GM12892 (cell line): ENCODE data around the gene ITSN1.

Source experiments
- DNase-seq: peaks from one replicate; pipeline ENCODE4 v3.0.0; 2011; ENCODE audit not compliant: insufficient read length
- FAIRE-seq: peaks from 2 replicates; lab custom pipeline; 2011; peaks lifted over from hg19 to GRCh38; lab: Jason Lieb, UNC
- POLR2A ChIP-seq: IDR thresholded peaks from 2 replicates; pipeline ENCODE4 v1.6.1; 2011; ENCODE audit warnings: low read depth, low read length, control low read depth
- POLR2AphosphoS5 ChIP-seq: IDR thresholded peaks from 2 replicates; pipeline ENCODE4 v1.6.1; 2011; ENCODE audit warnings: low read depth, low read length, control low read depth
- TAF1 ChIP-seq: IDR thresholded peaks from 2 replicates; pipeline ENCODE4 v1.6.1; 2011; ENCODE audit warnings: low read depth, mild to moderate bottlenecking, control low read depth, low read length, borderline replicate concordance

The ITSN1 gene

DNA sequence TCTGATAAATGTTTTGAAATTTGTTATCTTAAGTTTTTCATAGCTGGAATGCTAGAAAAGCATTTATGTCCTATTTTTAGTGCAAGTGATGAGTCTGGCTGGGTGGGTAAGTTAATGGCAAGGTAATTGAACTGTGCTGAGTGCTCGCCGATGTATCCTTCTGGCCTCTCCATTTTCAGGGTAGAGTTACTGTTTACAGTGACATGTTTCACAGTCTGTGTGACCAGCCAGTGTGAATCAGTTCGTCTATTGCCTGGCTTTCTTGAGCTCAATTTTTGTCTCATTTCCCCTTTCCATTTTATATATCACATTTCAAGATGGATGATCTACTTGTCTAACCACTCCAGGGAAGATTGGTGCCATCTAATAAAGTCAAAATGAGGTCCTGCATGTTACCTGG, 44.1 kb downstream of the ITSN1 start:
- TF ChIP-seq POLR2AphosphoS5 (no peak), POLR2A (no peak), TAF1 (no peak)
- DNase-seq (no peak), FAIRE-seq (no peak)

DNA sequence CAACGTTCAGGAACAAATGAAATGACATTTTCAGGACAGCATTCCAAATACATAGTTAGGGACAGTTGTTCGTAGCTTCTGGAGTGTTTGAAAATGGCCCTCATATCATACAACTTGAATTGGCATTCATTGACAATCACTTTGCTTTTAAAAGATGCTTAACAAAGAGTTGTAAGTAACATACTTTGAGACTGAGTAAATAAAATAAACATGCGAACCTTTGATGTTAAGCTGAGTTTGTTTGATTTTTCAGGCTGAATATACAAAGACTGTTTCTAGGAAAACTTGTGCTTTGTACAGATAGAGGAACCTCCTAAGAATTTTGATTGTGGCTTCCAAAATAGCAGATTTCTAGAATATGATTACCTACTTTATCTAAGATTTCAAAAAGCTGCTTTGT, 45.3 kb downstream of the ITSN1 start:
- DNase-seq, result no peak
- TF ChIP-seq POLR2AphosphoS5, result no peak
- TF ChIP-seq TAF1, result no peak
- TF ChIP-seq POLR2A, result no peak
- no peak for FAIRE-seq

DNA sequence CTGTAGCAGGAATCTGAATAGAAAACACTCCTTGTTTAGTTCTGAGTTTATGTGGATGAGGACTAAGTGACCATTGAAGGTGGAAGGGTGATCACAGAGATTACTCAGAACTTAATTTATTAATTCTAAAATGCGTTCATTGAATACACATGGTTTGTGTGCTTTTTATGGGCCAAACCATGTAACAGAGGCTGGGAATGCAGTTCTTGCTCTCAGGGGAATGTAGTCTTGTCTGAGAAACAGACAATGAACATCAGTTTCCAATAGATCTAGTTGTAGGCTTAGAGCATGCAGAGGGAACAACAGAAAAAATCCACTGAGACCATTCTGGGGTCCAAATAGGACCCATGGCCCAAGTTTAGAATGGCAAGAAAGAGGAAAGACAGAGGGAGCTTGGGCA, 46.1 kb downstream of the ITSN1 start:
- DNase-seq (no peak), FAIRE-seq (no peak)
- no peak for TF ChIP-seq POLR2A

DNA sequence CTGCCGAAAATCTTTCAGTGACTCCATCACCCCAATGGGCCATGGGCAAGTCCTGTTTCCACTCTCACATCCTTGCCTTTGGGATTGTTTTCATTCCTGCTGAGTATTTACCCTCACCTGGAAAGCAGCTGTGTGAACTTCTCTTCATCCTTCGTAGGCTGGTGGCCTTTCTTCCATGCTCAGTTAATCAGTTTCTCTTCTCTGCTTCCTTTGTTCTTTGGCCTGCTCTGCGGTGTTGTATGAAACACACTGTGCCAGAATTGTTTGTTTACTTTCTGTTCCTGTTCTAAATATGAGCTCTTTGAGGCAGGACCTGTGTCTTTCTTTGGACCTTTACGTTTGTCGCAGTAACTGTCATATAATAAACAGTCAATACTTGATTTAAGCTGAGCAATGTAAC, 48.6 kb downstream of the ITSN1 start:
- TF ChIP-seq POLR2AphosphoS5 (no peak), TAF1 (no peak), POLR2A (no peak)
- FAIRE-seq, result no peak
- DNase-seq, result no peak

DNA sequence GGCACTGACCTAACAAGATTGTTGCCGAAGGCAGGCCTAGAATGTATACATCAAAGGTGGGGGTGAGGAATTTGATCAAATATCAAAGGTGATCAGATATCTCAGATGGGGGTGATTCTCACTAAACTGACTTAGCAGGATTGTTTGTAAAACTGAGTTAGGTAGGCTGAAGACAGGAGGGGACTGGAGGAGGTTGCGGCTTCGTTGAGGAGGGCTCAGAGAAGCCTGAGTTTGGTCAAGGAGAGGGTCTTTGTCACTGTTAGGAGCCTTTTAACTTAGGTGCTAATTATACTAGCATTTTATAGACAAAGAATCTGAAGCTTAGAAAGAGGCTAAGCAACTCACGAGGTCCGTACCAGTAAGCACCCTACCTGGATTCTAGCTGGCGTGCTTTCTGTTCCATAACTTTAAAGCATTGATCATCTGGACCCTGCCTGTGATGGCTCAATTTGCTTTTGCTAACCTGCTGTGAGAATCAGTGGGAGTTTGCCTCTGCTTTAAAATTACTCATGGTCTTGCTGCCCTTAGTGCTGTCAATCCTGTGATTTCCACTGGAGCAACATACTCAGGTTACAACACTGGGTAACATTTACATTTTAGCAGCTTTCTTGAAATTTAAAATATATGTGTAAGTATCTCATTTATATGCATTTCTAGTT, 49.8 kb downstream of the ITSN1 start:
- TF ChIP-seq POLR2A (no peak), POLR2AphosphoS5 (no peak), TAF1 (no peak)
- no peak for FAIRE-seq

DNA sequence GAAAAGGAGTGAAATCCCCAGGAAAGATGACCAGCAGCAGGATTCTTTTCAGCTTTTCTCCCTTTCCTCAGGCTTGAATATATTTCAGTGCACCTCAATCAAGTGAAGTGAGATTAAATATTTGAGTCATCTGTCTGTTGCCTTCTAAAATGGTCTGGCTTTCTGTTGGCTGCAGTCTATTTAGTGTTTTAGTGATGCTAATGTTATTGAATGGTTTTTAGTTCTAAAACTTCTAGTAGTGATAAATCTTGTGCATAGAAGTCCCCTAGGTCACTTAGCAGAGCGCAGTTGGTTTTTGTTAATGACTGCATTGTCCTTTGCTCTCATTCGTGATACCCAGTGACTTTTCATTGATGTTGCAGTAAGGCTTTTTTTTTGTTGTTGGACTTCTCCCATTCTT, 53.5 kb downstream of the ITSN1 start:
- FAIRE-seq, result no peak
- no peak for TF ChIP-seq POLR2A
- no peak for TF ChIP-seq POLR2AphosphoS5
- no peak for TF ChIP-seq TAF1

More for the DNA sequence above, 49.8 kb downstream of the ITSN1 start:
- DNase-seq, result no peak

DNA sequence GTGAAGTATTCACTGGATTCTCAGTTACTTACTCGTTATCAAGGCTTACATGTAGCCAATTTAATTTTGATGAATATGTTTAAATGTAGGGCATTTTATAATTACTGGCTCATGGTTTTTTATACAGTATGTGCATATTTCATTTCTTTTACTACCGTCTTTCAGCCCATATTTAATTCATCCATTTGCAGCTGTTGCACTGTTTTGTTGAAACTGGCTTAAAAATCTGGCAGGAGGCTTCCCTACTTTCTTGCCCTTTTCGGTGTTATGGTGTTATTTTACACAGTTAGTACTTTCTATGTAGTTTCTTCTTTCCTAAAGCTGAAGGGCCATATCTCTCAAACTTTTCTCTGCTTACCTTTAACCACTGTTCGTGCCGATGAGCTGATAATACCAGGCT, 54.2 kb downstream of the ITSN1 start:
- TF ChIP-seq TAF1, result no peak
- TF ChIP-seq POLR2AphosphoS5, result no peak
- TF ChIP-seq POLR2A, result no peak
- no peak for DNase-seq
- no peak for FAIRE-seq

More for the DNA sequence above, 53.5 kb downstream of the ITSN1 start:
- no peak for DNase-seq

DNA sequence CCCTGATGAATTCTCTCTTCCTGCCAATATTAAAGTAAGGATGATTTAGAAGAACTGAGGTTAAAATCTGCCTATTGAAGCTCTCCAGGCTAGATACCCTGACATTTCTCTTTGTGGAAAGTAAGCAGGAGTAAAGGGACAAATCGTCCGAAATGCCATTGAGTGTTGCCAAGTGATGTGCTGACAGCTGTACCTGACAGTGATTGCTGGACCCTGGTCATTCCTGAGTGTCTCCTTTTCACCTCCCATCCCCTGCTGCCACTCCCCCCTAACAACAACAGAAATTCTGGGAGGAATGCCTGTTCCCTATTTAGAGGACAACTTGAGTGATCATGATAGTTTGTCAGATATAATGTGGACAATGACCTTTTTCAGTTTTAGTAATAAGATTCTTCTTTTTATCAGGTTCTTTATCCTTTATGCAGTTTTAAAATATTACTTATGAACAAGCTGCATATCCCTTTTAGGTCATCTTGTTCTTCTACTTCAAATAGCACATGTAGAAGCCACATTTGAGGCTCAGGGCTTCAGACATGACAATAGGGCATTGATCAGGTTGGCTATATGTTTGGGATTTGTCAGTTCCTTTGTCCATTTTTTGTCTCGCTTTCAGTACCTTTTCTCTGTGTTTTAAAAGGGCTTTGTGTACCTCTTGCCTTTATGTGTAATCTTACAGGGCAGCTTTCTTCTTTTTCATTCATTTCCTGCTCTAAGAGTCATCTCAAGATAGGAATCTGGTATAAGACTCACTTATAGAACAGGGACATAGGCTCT, 56.0 kb downstream of the ITSN1 start:
- no peak for TF ChIP-seq POLR2AphosphoS5
- TF ChIP-seq TAF1, result no peak
- TF ChIP-seq POLR2A, result no peak
- no peak for FAIRE-seq

DNA sequence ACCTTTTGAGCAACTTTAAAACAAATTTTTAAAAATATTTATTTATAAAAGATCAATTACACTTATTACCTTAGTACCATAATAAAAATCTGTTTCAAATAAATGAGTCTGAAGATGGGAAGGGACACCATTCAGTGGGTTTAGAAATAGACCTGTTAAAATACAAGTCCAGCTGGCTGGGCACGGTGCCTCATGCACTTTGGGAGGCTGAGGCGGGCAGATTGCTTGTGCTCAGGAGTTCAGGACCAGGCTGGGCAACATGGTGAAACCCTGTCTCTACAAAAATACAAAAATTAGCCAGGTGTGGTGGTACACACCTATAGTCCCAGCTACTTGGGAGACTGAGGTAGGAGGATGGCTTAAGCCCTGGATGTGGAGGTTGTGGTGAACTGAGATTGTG, 57.0 kb downstream of the ITSN1 start:
- TF ChIP-seq POLR2A (no peak), POLR2AphosphoS5 (no peak), TAF1 (no peak)
- FAIRE-seq (no peak), DNase-seq (no peak)

More for the DNA sequence above, 56.0 kb downstream of the ITSN1 start:
- DNase-seq, result no peak

DNA sequence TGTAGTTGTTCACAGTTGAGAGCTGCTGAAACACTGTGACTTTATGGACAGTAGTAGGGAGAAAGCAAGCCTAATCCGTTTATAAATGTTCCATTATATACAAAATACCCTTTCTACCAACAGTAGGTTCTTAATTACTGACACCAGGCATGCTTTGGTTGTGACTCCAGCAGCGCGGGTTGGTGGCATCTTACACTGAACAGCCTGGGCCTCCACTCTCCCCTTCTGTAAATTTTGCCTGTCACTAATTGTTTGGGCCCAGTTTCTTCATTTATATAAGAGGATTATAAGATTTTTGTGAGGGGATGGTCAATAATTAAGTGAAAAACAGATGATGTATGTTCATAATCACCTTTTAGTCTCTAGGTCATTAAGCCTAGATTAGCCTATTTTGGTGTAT, 58.2 kb downstream of the ITSN1 start:
- FAIRE-seq (no peak), DNase-seq (no peak)
- TF ChIP-seq TAF1, result no peak
- no peak for TF ChIP-seq POLR2A
- TF ChIP-seq POLR2AphosphoS5, result no peak

DNA sequence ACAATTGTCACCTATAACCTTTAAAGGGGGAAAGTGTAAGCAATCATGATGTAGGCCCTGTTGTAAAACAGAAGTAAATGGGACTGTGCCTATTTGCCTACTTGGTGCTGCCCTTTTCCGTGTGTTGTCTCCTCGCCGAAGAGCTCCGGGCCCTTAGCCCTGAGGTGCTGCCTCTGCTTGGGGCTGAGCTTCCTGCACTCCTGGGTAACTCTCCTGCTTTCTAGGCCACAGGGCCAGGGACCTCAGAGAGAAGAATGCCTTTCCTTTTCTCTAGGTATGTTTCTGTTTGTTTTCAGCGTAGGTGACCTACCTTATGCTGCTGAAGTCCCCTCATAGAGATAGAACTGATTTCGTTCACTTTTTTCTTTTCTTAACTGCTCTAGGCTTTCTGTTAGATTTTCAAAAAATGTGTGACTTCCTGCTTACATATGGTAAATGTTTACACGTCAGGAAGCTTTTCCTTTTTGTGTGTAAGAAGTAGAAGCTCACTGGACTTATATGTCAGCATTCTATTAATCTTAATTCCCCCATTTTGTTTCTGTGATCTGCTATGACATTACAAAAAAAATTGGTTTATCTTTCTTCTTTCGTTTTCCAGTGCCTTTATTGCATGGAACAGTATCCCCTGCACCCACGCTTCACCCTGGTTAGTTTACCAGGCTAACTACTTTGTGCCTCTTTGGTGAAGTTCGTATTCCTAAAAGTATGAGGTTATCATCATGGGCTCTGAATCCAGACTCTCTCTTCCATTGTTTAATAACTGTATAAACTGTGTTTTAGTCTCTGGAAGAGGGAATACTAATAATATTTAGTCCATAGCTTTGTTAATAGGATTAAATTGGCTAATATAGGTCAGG, 61.7 kb downstream of the ITSN1 start:
- TF ChIP-seq TAF1 (no peak), POLR2AphosphoS5 (no peak), POLR2A (no peak)
- no peak for DNase-seq
- no peak for FAIRE-seq
